Muscle layer of colon (tissue), 2 donors: ENCODE results near the gene LHX6.
A peak's percentile ranks its signal among the peaks of the same experiment; 100 is the strongest.

Source experiments
- H3K27ac ChIP-seq: one replicate; pipeline ENCODE4 v1.7.0; 2013; ENCODE audit warnings: low read depth, mild to moderate bottlenecking, low read length, moderate library complexity
- H3K27me3 ChIP-seq, 2 donors: one replicate each; pipeline ENCODE4 v1.7.0; 2013; ENCODE audit warnings: low read length in 2 of 2, mild to moderate bottlenecking in 2 of 2; ENCODE audit not compliant: insufficient read depth in 2 of 2, control insufficient read depth in 1 of 2
- H3K36me3 ChIP-seq: one replicate; pipeline ENCODE4 v1.7.0; 2013; ENCODE audit warnings: mild to moderate bottlenecking, low read length; ENCODE audit not compliant: insufficient read depth
- H3K4me1 ChIP-seq: one replicate; pipeline ENCODE4 v1.7.0; 2013; ENCODE audit warnings: mild to moderate bottlenecking, low read length; ENCODE audit not compliant: insufficient read depth
- H3K4me3 ChIP-seq, 2 donors: one replicate each; pipeline ENCODE4 v1.7.0; 2013; ENCODE audit warnings: low read length in 2 of 2, low read depth in 1 of 2, mild to moderate bottlenecking in 1 of 2, moderate library complexity in 1 of 2
- H3K9ac ChIP-seq: one replicate; pipeline ENCODE4 v1.7.0; 2013; ENCODE audit warnings: low read length
- H3K9me3 ChIP-seq: one replicate; pipeline ENCODE4 v1.7.0; 2013; ENCODE audit warnings: mild to moderate bottlenecking, low read length
- donor health status: abdominal sarcoma.
- donor health status: Adenocarcinoma of cecum.

LHX6 gene

DNA sequence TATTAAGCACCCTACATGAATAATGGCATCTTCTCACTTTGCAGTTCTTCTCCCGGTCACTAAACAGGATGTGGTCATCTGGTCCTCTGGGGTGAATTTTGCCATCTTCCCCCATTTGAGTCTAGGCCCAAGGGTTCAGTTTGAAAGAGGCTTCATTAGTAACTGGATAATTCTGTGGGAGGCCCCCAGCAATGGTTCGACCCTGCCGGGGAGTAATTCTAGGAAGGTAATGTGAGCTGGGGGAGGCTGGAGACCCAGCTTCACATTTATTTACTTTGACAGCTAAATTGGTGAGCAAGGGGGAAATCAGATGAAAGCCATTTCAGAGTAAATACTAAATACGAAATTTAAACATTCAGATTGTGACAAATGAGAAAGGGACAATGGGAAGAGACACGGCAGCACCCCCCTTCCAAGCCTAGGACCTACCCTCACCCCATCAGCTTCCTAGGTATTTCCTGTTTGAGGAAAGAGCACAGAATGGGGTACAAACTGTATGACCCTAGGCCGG is 4.1 kb upstream of the LHX6 start:
- Histone ChIP-seq H3K4me1 (no peaks in the 10 kb centered on the region), H3K9me3 (no peaks in the 10 kb centered on the region), H3K4me3 (no peak overlapping the region), H3K27ac (no peak overlapping the region), H3K27me3 (peaks cover 16 to 24% of the 10 kb centered on the region in 2 donors), H3K36me3 (no peaks in the 10 kb centered on the region), H3K9ac (no peak overlapping the region)

DNA sequence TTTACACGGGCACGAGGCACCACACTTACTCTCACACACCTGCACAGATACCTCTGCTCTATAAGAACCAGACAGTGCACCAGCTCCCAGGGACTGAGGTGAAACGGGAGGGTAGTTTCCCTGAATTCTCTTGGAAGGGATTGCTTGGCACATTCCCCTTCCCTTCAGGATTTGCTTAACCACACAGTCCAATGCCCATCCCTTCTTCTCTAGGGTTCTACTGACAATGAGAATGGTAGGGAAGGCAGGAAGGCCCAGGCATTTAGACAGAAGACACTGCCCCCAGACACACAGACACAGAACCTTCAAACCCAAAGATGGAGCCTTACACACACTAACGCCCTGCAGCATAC is 704 bp upstream of the LHX6 start:
- Histone ChIP-seq H3K4me1 (peaks cover 8% of the 10 kb centered on the region), H3K9me3 (no peaks in the 10 kb centered on the region), H3K27ac (no peak overlapping the region), H3K4me3 (no peak overlapping the region), H3K9ac (no peak overlapping the region), H3K27me3 (peaks cover 45 to 55% of the 10 kb centered on the region in 2 donors), H3K36me3 (no peaks in the 10 kb centered on the region)

DNA sequence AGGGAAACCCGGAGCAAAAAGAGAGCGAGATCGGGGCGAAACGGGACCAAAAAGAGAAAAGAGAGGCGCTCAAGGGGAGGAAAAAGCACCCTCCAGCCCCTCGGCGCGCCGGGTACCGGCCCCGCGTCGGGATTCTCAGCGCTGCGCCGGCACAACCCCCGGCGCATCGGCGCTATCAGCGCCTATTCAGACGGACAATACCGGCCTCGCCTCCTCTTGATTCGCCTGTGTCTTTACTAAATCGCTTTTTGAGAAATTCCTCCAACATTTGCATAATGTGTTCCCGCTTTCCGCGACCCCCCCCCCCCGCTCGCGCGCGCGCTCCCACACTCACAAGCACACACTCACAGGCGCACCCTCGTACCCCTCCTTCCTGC is 578 bp downstream of the LHX6 start:
- H3K9ac ChIP-seq = no peak overlapping the region
- peaks cover 52 to 65% of the 10 kb centered on the region in 2 donors for H3K27me3 ChIP-seq
- H3K36me3 ChIP-seq = no peaks in the 10 kb centered on the region
- no peak overlapping the region for H3K27ac ChIP-seq
- no peaks in the 10 kb centered on the region for H3K9me3 ChIP-seq
- H3K4me1 ChIP-seq = peaks cover 8% of the 10 kb centered on the region
- H3K4me3 ChIP-seq = peak overlapping the region; percentile 34 to 36

- H3K27me3 ChIP-seq = peaks cover 52 to 72% of the 10 kb centered on the region in 2 donors
- no peaks in the 10 kb centered on the region for H3K36me3 ChIP-seq
- peaks cover 8% of the 10 kb centered on the region for H3K4me1 ChIP-seq
- H3K9ac ChIP-seq = no peak overlapping the region
- no peak overlapping the region for H3K4me3 ChIP-seq
- no peak overlapping the region for H3K27ac ChIP-seq
- no peaks in the 10 kb centered on the region for H3K9me3 ChIP-seq
Observed at GRCh38 chr9:122227575-122227900, 1.2 kb downstream of the LHX6 start.

GRCh38 chr9:122226758-122227574 is 1.8 kb downstream of the LHX6 start:
- H3K9ac ChIP-seq = no peak overlapping the region
- H3K36me3 ChIP-seq = no peaks in the 10 kb centered on the region
- no peak overlapping the region for H3K27ac ChIP-seq
- H3K9me3 ChIP-seq = no peaks in the 10 kb centered on the region
- H3K27me3 ChIP-seq = peaks cover 55 to 77% of the 10 kb centered on the region in 2 donors
- H3K4me1 ChIP-seq = peaks cover 8% of the 10 kb centered on the region
- H3K4me3 ChIP-seq = no peak overlapping the region

GRCh38 chr9:122226142-122226757 is 2.5 kb downstream of the LHX6 start:
- Histone ChIP-seq H3K27ac (no peak overlapping the region), H3K4me1 (peaks cover 8% of the 10 kb centered on the region), H3K9me3 (no peaks in the 10 kb centered on the region), H3K4me3 (peak overlapping the region; percentile 5 to 41), H3K27me3 (peaks cover 62 to 84% of the 10 kb centered on the region in 2 donors), H3K9ac (no peak overlapping the region), H3K36me3 (no peaks in the 10 kb centered on the region)

- peaks cover 69 to 92% of the 10 kb centered on the region in 2 donors for H3K27me3 ChIP-seq
- no peak overlapping the region for H3K9ac ChIP-seq
- H3K4me1 ChIP-seq = peaks cover 8% of the 10 kb centered on the region
- H3K9me3 ChIP-seq = no peaks in the 10 kb centered on the region
- no peaks in the 10 kb centered on the region for H3K36me3 ChIP-seq
- no peak overlapping the region for H3K27ac ChIP-seq
- peak overlapping the region; percentile 5 to 41 for H3K4me3 ChIP-seq
Observed at GRCh38 chr9:122225312-122226141, 3.2 kb downstream of the LHX6 start.

- peaks cover 74 to 94% of the 10 kb centered on the region in 2 donors for H3K27me3 ChIP-seq
- H3K9ac ChIP-seq = no peak overlapping the region
- H3K4me3 ChIP-seq = no peak overlapping the region
- H3K4me1 ChIP-seq = peaks cover 25% of the 10 kb centered on the region
- H3K36me3 ChIP-seq = no peaks in the 10 kb centered on the region
- H3K27ac ChIP-seq = no peak overlapping the region
- H3K9me3 ChIP-seq = no peaks in the 10 kb centered on the region
Observed at GRCh38 chr9:122223435-122223834, 5.3 kb downstream of the LHX6 start.

GRCh38 chr9:122222791-122223190 is 6.0 kb downstream of the LHX6 start:
- H3K4me1 ChIP-seq = peaks cover 25% of the 10 kb centered on the region
- no peaks in the 10 kb centered on the region for H3K36me3 ChIP-seq
- H3K27me3 ChIP-seq = peaks cover 78 to 95% of the 10 kb centered on the region in 2 donors
- no peak overlapping the region for H3K27ac ChIP-seq
- H3K9me3 ChIP-seq = no peaks in the 10 kb centered on the region
- no peak overlapping the region for H3K9ac ChIP-seq
- H3K4me3 ChIP-seq = no peak overlapping the region

DNA sequence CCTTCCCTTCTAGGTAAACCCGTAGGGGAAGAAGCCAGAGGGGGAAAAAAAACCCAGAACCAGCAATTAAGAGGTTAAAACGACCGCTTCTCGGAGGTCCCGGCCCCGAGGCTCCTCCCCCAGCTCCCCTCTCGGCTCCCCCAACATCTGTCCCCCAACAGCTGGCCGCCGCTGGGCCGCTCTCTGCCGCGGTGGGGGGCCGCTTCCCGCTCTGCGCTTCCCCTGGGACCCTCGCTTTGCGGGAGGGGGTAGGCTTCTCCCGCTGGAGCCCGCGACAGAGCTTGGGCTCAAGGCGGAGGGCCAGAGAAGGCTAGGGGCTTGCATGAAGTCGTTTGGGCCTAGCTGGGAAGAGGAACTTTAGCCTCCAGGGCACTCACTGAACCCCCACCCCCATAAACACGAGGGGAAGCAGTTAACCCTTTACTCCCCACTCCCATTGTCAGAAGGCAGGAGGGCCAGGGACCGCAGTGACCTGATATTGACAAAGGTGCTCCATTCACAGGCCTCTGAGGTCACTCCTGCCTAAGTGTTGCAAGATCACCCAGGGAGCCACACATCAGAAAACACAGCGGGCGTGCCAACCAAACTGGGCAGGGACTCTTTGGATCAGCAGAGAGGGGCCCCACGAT is 7.5 kb downstream of the LHX6 start:
- Histone ChIP-seq H3K4me3 (no peak overlapping the region), H3K9ac (no peak overlapping the region), H3K27ac (no peak overlapping the region), H3K36me3 (no peaks in the 10 kb centered on the region), H3K27me3 (peaks cover 66 to 95% of the 10 kb centered on the region in 2 donors), H3K4me1 (peaks cover 25% of the 10 kb centered on the region), H3K9me3 (no peaks in the 10 kb centered on the region)

GRCh38 chr9:122220673-122221182 is 8.0 kb downstream of the LHX6 start:
- H3K4me1 ChIP-seq = peaks cover 20% of the 10 kb centered on the region
- peaks cover 66 to 95% of the 10 kb centered on the region in 2 donors for H3K27me3 ChIP-seq
- H3K36me3 ChIP-seq = no peaks in the 10 kb centered on the region
- H3K9ac ChIP-seq = no peak overlapping the region
- H3K4me3 ChIP-seq = no peak overlapping the region
- H3K9me3 ChIP-seq = no peaks in the 10 kb centered on the region
- no peak overlapping the region for H3K27ac ChIP-seq
